ENCODE data around the gene SLC9A9. TPM values are rescaled to one million over a fixed set of nuclear protein-coding genes. Genes with fewer than 3 reads are reported as not detected.

SLC9A9 gene
- total RNA-seq, 4 donors from 2014 or later: 15.1 to 41.1 (median 20.7) TPM

DNA sequence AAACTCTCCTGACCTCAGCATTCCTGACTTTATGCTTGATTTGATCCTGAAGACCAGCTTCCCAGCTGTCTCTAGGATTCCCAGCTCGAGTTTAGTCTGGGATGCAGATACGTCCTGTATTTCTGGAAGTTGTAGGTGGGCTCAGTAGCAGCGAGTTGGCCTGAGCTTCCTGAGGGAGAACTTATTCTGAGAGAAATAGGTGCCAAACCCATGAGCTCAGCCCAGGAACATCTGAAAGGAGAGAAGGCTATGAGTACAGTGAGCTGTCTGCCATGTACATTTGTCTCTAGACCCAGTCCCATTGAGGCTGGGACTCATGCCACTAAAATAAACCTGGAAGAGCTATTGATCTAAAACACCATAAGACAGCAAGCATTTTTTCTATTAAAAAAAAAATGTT lies 36.6 kb upstream of the SLC9A9 start:
- TF ChIP-seq, protein P1, sequence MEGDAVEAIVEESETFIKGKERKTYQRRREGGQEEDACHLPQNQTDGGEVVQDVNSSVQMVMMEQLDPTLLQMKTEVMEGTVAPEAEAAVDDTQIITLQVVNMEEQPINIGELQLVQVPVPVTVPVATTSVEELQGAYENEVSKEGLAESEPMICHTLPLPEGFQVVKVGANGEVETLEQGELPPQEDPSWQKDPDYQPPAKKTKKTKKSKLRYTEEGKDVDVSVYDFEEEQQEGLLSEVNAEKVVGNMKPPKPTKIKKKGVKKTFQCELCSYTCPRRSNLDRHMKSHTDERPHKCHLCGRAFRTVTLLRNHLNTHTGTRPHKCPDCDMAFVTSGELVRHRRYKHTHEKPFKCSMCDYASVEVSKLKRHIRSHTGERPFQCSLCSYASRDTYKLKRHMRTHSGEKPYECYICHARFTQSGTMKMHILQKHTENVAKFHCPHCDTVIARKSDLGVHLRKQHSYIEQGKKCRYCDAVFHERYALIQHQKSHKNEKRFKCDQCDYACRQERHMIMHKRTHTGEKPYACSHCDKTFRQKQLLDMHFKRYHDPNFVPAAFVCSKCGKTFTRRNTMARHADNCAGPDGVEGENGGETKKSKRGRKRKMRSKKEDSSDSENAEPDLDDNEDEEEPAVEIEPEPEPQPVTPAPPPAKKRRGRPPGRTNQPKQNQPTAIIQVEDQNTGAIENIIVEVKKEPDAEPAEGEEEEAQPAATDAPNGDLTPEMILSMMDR (IDR thresholded peaks at IDR 0.05; ENCODE audit: low read depth): no peak

DNA sequence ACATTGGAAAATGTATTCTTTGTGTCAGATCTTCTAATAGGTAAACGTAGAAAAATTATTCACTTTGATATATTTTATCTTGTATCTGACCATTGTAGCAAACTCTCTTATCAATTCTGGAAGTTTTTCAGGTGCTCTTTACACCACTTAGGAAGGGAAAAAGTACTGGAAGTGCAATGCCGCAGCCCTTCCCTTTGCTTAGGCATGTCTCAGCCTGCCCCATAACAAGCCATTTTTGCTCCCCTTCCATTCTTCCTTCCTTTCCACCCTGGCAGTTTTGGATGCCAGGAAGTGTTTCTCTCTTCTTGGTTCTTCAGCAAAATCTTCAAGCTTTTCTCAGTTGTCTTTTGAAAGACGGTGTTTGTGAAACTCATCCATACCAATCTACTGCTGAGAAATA lies 34.9 kb upstream of the SLC9A9 start:
- TF ChIP-seq, protein P1 (IDR thresholded peaks at IDR 0.05; ENCODE audit: low read depth): no peak

DNA sequence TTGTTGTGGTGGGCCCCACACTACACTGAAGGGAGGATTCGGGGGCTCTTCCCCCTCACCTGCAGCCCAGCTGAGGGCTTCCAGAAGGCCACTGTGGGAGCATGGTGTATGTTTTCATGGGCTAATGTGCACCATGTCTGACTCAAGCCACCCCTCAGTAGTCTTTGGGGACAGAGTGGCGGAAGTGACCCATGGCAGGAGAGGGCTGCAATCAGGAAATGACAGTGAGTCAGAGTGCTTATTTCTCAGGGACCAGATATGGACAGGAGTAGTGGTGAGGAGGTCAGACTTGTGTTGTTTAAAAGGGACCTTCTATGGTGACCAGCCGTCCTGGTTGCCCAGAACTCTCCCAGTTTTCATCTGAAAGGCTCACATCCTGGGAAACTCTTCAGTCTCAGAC lies 32.8 kb upstream of the SLC9A9 start:
- TF ChIP-seq, protein P1 (IDR thresholded peaks at IDR 0.05; ENCODE audit: low read depth): no peak

DNA sequence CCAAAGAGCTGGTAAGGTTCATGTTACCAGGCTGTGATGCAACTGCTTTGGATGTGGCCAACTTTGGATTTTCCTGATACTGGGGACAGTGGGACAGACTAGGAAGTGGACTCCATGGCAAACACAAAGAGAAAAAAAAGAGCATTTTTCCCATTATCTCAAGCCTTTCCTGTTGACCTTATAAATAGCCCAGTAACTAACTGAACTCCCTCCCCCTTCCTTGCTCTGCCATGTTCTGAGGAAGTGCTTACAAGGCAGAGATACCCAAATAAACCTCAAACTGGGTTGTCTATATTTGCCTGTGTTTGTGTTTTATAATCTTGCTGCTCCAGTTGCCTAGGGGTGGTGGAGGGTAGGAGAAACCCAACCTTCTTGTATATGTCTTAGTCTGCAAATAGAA lies 27.3 kb upstream of the SLC9A9 start:
- TF ChIP-seq, protein P1 (IDR thresholded peaks at IDR 0.05; ENCODE audit: low read depth): no peak

DNA sequence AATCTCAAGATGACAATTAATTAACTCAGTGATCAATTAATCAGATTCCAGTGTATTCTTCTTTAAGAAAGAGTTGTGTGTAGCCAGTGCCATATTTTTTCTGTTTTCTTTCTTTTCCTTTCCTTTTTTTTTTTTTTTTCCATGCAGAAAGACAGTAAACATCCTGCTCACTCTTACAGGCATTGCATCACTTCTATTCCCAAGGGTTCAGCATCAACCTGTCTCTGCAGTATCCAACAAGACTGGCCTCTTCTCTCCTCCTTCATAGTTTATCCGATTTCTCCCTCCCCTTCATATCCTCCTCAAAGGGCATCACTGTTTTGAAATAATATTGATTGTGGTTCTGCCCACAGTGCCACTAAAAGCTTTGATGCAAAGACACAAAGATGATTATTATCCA lies 17.0 kb upstream of the SLC9A9 start:
- TF ChIP-seq, protein P1 (IDR thresholded peaks at IDR 0.05; ENCODE audit: low read depth): no peak

DNA sequence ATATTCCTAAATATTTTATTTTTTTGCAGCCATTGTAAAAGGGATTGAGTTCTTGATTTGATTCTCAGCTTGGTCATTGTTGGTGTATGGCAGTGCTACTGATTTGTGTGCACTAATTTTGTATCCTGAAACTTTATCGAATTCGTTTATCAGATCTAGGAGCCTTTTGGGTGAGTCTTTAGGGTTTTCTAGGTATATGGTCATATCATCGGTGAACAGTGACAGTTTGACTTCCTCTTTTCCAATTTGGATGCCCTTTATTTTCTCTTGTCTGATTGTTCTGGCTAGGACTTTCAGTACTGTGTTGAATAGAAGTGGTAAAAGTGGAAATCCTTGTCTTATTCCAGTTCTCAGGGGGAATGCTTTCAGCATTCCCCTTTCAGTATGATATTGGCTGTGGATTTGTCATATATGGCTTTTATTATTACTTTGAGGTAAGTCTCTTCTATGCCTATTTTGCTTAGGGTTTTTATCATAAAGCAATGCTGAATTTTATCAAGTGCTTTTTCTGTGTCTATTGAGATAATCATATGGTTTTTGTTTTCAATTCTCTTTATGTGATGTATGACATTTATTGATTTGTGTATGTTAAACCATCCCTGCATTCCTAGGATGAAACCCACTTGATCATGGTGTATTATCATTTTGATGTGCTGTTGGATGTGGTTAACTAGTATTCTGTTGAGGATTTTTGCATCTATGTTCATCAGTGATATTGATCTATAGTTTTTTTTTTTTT lies 11.4 kb upstream of the SLC9A9 start:
- TF ChIP-seq, protein P1 (IDR thresholded peaks at IDR 0.05; ENCODE audit: low read depth): no peak

DNA sequence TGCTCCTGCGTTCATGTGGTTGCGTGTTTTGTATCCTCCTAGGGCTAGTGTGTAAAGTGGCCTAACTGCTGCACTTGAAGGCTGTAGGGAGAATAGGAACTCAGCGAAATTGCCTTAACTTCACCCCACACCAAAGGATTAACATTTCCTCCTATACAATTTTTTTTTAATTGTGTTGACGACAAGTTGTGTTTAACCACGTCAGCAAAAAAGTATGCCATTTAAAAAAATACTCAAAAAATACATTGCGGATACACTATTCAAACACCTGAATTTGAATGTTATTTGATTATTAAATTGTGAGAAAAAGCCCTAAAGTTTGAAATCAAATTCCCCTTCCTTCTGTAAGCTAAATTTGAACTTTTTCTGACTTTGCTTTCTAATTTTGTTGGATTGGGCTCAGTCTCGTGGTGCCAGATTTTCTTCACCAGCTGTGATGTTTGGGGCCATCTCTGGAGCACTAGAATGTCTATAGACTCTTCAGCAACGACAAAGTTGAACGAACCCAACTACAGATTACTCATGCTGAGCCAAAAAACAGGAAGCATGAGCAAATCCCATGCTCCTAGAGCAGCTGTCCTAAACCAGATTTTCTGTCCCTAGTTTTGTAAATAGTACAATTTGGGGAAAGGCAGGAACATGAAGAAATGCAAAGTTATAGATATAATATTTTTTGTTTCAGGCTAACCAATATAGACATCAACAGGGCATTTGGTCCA lies 8.1 kb upstream of the SLC9A9 start:
- TF ChIP-seq, protein P1 (IDR thresholded peaks at IDR 0.05; ENCODE audit: low read depth): no peak
